HG03045 (cell line): Measurements from ENCODE around the gene CRYBA4.
"Not testable (repeated sequence)": the region's sequence is repeated elsewhere in the genome, so short reads cannot be mapped to it uniquely, and the experiment has no call there.

Experiments
- ATAC-seq: cut with Tn5 transposase; IDR thresholded peaks from one replicate; pipeline ENCODE4 v1.9.1; 2021; ENCODE audit warnings: mild to moderate bottlenecking, moderate library complexity; ENCODE audit not compliant: unreplicated experiment

The CRYBA4 gene

GRCh38 chr22:26593763-26594162 is 28.0 kb upstream of the CRYBA4 start:
- ATAC-seq: no peak

DNA sequence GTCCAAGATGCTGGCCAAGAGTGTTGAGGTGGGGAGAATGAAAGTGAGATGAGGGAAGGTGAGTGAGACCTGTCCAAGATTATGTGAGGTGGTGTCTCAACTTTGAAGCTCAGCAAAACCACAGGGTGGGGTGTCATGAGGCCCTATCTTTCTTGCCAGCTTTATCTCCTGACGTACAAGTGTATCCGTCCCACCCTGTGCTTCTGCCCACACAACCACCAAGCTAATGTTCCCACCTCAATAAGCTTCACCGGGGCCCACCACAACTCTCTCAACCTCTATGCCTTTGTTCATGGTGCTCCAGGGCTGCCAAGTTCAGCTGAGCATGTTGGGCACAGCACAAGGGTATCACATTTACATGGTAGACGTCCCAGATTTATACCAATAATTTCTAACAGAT is 24.7 kb upstream of the CRYBA4 start:
- no peak for ATAC-seq

DNA sequence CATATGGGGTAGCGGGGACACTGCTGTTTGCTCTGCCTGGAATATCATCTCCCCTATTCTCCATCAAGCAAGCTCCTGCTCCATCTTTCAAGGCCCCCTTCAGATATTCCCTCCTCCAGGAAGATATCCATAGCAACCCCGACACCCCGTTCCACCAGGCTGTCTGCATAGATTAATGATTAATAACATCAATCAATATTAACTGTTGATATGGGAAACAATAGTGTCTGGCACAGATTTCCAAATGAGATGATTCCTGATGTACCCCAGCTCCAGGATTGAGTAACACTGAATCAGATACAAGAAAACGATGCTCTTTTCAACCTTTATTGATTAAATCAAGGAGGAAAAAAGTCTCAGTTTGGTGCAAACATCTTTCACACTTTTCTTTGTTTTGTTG is 24.3 kb upstream of the CRYBA4 start:
- no peak for ATAC-seq

GRCh38 chr22:26599505-26599904 is 22.3 kb upstream of the CRYBA4 start:
- ATAC-seq: no peak

DNA sequence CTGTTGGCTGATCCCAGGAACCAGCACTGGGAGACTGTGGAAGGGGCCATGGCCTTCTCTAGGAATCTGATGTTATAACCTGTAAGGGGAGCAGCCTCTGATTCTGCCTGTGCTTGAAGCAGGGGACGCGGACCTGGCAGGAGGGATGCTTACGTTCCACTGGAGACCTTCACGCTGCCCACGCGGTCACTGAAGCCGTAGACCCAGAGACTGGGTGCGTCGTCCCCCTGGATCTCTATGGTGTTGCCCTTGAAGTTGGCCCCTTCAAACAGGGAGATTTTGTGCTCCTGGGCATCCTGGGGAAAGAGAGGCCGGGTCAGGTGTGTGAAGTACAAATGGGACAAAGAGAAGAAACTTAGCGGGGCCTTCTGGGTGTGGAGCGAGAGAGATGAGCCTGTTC is 20.0 kb upstream of the CRYBA4 start:
- ATAC-seq: no peak

DNA sequence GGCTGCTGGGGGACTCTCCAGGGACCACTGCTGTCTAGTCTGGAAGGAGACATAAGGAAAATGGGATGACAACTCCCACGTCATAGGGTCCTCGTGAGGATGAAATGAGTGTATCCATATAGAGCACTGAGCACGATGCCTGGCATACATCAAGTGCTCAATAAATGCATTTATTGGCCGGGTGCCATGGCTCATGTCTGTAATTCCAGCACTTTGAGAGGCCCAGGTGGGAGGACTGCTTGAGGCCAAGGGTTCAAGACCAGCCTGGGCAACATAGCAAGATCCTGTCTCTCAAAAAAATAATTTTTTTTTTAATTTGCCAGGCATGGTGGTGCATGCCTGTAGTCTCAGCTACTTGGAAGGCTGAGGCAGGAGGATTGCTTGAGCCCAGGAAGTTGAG is 19.6 kb upstream of the CRYBA4 start:
- no peak for ATAC-seq

DNA sequence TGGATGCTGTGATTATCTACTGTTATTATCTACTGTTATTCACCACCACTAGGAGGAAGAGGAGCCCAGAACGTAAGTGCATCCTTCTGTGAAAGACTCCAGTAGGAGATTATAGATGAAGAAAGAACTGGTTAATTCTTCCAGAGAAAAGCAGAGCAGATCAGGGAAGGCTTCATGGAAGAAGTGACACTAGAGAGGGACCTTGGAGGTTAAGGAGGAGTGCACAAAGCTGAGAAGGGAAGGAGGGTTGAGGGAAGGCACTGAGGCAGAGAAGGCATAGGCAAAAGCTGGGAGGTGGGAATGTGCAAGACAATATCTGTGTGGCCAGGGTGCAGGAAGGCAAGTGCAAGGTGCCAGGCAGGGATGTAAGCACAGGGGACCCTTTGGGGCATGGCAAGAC is 17.4 kb upstream of the CRYBA4 start:
- no peak for ATAC-seq

- ATAC-seq: no peak
Measured at GRCh38 chr22:26606611-26607010, 15.2 kb upstream of the CRYBA4 start.

DNA sequence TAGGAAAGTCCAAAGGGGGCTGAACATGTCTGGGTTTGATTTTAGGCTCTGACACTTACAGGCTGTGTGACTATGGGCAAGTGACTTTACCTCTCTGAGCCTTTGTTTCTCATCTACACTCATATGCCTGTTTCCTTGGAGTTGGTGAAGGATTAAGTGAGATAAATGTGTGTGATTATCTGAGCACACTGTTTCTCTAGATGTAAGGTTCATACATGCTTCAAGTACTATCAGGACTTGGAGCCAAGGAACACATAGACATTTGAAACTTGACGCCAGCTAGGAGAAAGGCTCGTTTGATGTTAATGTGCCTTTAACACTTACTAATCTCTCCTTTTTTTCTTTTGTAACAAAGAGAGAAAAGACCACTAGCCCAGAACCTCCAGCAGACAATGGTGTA is 13.6 kb upstream of the CRYBA4 start:
- no peak for ATAC-seq

DNA sequence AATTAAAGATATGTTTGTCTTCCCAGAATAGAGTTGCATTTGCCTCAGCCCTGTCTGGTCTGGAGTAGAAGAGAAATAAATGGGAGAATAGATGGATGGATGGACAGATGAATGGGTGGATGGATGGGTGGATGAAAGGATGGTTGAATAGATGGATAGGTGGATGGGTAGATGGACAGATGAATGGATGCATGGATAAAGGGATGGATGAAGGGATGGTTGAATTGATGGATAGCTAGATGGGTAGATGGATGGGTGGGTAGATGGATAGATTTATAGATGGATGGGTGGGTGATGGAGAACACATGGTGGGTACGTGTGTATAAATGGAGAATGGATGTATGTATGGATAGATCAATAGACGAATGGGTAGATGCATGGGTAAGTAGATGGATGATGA is 12.5 kb upstream of the CRYBA4 start:
- ATAC-seq: no peak

GRCh38 chr22:26610072-26610958 is 11.4 kb upstream of the CRYBA4 start:
- ATAC-seq: peak; percentile 76

DNA sequence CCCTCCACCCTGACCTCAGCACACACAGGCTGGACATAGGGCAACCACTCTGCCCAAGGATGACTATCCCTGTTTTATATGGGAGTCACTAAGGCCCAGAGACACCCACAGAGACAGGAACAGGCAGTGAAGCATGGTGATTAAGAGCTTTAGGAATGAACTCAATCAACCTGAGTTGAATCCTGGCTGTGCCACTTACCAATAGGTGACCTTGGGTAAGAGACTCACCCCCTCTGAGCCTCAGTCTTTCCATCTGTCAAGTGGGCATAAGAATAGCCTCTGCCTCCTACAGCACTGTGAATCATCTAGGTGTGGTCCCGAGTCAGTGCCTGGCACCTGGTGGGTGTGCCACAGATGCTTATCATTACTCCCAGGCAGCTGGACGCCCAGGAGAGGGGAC is 10.8 kb upstream of the CRYBA4 start:
- ATAC-seq: no peak

DNA sequence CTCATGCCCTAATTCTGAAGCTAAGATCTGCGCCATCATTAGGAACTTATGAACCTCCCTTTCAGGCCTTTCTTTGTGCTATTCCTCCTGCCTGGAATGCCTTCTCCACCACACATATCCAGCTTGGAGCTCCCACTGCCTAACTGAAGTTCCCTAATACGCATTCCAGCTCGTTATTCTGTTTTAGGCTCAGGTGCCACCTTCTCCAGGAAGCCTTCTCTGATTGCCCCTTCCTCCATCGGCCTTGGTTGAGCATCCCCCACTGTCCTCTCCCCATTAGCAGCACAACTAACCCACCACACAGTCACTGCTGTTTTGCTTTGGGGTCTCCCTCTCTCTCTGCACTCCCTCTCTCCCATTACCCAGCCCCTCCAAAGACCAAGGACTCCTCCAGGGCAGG is 9.1 kb upstream of the CRYBA4 start:
- ATAC-seq: no peak

DNA sequence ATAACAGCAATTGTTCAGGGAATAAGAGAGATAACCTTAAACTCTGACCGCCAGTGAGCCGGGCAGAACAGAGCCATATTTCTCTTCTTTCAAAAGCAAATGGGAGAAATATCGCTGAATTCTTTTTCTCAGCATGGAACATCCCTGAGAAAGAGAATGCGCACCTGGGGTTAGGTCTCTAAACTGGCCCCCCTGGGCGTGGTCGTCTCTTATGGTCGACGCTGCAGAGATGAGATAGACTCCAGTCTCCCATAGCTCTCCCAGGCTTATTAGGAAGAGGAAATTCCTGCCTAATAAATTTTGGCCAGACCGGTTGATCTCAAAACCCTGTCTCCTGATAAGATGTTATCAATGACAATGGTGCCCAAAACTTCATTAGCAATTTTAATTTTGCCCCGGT is 8.0 kb upstream of the CRYBA4 start:
- ATAC-seq: not testable (repeated sequence)

DNA sequence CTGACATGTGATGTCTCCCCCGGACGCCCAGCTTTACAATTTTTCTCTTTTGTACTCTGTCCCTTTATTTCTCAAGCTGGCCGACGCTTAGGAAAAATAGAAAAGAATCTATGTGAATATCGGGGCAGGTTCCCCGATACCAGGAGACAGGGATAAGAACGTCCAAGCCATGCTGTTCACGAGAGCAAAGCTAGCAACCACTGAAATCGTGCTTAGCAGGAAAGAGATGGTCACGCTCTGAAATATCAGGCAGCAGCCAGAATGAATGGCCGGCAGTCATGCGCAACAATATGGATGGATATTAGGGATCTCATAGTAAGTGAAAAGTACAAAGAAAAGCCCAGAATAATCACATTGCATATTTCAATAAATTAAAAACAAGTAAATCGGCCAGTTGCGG is 7.4 kb upstream of the CRYBA4 start:
- ATAC-seq: no peak

DNA sequence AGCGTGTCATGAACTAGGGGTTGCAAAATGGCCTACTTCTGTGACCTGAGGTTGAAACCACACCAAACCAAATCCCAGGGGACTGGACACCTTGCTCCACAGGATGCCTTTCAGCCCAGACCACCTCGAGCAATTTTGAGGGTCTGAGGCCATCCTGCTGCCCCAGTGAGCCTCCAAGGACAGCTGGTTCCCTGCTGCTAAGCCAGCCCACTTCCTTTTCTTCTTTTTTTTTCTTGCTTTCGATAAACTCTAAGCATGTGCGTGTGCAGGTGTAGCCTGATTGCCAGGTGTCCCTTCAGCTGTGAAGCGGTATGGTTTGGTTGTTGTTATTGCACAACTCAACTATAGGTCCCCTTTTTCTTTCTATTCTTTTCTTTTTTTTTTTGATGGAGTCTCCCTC is 6.6 kb upstream of the CRYBA4 start:
- ATAC-seq: no peak

GRCh38 chr22:26615830-26616435 is 5.8 kb upstream of the CRYBA4 start:
- ATAC-seq: no peak

- no peak for ATAC-seq
Measured at GRCh38 chr22:26616650-26617049, 5.1 kb upstream of the CRYBA4 start.

DNA sequence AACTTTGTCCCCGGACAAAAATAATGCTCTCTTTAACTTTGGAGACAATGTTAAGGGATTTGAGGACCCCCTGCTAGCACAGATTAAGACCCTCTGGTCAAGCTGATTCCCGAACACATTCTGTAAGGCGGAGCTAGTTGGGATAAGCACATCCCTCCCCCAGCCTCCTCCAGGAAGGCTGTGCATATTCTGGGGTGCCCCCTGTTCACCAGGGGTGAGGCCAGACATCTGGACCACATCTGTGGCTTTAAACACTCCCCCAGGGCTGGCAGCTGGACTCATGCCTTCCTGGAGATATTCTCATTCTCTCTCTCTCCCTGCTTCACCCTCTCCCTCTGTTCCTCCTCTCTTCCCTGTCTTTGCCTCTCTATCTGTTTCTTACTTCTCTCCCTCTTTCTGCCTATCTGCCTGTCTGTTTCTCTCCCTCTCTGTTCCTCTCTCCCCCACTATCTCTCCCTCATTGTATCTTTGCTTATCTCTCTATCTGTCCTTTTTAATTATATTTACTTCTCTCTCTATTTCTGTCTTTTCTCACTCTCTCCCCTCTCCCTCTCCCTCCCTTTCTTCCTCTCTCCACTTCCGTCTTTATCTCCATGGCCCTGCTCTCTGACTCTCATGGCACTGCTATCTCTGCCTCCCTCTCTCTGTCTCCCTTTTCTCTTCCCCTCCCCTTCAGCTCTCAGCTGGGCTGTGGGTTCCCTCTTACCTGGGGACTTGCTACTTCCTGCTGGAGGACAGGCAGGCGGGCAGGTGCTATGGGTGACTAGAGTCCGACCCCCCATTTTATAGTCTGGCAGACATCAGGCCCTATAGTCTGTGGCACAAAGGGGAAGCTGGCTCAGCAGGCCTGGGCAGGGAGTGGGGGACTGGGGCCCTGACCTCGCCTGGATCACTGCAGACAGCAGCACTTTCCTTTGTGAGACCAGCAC is 4.2 kb upstream of the CRYBA4 start, which contains the start of gene CRYBB1:
CRYBB1 (minus strand) TSS at position 757 of the 929 bp plus-strand sequence. CDS start 1,708 bp downstream, outside the sequence.
- no peak for ATAC-seq

DNA sequence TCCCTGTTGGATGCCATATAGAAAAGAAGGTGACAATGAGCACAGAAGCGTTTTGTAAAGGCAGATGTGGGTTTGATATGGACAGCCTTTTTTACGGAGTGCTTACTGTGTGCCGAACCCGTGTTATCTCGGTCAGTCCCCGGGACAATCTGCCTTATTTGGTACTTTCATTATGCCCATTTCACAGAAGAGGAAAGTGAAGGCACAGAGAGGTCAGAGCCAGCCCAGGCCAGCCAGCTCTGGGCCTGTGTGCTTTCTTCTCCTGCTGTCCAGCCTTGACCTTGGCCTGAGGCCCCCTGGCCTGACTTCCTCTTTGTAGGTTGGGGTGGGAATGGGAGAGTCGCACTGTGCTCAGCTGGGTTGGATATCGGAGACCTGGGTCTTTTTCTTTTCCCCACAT is 3.3 kb upstream of the CRYBA4 start:
- ATAC-seq: no peak

DNA sequence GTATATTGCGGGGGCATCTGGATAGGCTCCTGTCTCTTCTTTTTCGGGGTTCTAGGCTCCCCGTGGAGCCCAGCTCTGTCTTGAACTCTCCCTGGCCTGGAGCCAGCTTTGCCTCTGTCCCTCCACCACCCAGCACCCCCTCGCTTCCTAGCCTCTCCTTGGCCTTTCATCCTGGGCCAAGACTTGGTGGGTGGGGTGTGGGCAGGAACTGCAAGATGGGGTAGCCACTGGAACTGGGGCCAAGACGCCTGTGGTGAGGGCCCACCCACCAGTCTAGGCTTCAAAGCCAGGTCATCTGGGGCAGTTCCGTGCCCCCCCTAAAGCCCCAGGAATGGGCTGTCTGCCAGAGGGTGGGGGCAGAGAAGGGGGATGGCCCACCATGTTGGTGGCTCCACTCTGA is 2.3 kb upstream of the CRYBA4 start:
- no peak for ATAC-seq
